Measurements from ENCODE around the gene TMA7.

Gene TMA7

DNA sequence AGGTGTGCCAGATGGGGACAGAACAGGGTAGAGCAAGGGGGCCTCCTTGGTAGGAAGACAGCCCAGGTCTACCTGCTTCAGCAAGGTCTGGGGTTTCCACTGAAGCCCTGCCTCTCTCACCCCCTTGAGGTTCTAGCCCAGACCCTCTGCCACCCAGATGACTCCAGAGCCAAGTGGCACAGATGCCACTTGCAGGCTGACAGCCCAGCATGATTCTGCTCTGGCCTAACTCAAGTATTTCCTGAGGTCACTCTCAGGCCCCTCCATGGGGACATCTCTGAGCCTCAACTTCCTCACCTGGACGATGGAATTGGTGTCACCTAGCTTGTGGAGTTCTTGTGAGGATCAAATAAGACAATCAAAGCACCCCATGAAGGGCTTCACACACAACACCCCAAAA lies 34.1 kb upstream of the TMA7 start:
- Mint-ChIP-seq H3K36me3 (no peaks in the 10 kb centered on the region), H3K9me3 (no peaks in the 10 kb centered on the region), H3K27me3 (no peaks in the 10 kb centered on the region), H3K4me3 (no peak overlapping the region), H3K27ac (no peak overlapping the region), H3K4me1 (peaks cover 1% of the 10 kb centered on the region)

DNA sequence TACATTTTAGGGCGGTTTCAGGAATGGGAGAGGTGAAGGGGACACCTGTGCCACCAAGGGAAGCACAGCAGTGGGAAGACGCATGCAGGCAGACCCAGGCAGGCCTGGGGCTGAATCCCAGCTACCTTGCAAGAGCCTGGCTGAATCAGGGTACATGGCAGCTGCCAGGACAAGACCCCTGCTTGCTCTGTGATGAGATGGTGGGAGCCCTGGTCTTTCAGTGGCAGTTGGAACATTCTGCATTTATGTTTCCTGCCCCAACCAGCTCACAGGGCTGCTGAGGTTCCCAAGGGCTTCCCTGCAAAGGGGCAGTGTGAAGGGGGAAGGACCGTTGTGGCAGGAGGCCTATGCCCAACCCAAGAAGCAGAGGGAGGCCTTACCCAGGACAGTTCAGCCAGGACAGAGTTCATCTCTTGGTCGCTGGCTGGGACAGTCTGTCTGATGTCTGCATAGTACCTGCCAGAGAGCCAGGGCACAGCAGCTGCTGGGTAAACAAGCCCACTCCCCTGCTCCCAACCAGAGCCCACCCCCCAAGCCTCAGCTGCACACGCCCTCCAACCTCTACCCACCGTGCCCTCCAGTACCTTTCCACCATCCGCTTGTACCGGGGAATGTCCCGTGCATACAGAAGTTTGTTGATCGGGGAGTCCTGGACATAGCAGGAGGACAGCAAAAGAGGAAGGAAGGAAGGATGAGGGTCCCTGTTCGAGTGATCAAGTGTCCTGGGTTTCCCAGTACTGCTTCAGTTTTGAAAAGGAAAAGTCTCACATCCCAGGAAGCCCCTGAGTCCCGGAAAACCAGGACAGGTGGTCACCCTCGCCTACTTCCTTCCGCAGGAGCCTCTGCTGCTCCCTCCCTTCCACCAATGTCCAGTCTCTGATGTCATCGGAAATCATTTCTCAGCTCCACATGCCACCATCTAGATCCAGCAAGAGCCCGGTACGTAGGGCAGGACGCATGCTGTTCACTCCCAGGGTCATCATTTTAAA lies 33.3 kb upstream of the TMA7 start:
- Mint-ChIP-seq H3K9me3 (no peaks in the 10 kb centered on the region), H3K36me3 (no peaks in the 10 kb centered on the region)

DNA sequence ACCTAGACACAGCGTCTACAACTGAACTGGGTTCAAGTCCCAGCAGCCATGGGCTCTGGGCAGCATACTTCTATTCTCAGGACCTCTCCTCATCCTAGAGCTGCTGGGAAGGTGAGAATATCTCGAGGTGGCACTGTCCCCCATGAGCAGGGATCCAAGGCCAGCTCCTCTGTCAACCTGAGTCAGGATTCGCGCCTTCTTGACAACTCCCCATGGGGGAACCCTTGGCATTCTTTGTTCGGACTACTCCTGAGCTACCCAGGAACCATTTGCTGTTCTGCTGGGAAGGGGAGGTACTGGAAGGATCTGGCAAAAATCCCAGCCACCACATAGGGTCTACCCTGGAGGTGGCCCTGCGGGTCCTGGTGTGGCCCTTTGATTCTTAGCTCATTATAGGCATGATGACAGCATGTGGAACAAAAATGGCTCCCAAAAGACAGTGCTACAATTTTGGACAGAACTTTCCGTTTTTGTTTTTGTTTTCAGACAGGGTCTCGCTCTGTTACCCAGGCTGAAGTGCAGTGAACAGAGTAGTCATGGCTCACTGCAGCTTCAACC lies 32.4 kb upstream of the TMA7 start:
- Mint-ChIP-seq H3K27ac (no peak overlapping the region), H3K4me3 (no peak overlapping the region), H3K4me1 (no peaks in the 10 kb centered on the region), H3K9me3 (no peaks in the 10 kb centered on the region), H3K36me3 (no peaks in the 10 kb centered on the region), H3K27me3 (no peaks in the 10 kb centered on the region)

More for the DNA sequence above, 33.3 kb upstream of the TMA7 start:
- no peak overlapping the region for H3K27ac Mint-ChIP-seq
- H3K27me3 Mint-ChIP-seq: no peaks in the 10 kb centered on the region
- H3K4me1 Mint-ChIP-seq: no peaks in the 10 kb centered on the region
- H3K4me3 Mint-ChIP-seq: no peak overlapping the region

DNA sequence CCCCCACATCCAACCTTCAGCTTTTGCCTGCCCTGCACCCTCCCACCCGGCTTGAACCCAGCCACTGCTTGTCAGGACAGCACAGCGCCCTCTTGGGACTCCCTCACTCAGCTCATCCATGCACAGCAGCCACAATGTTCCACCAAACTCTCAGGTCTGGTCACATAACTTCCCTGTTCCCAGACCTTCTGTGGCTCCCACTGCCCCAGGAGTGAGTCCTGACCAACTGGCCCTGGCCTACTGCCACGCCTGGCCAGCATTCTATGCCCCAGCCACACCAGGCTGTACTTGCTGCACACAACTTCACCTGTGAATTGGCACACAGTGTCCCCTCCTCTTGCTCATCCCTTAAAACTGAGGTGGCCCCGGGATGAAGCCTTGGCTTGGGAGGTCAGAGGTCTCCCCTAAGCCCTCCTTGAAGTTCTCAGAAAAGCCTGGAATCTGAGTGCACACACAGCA lies 31.2 kb upstream of the TMA7 start:
- Mint-ChIP-seq H3K4me3 (no peak overlapping the region), H3K4me1 (no peaks in the 10 kb centered on the region), H3K27me3 (no peaks in the 10 kb centered on the region), H3K27ac (no peak overlapping the region), H3K36me3 (no peaks in the 10 kb centered on the region), H3K9me3 (no peaks in the 10 kb centered on the region)

DNA sequence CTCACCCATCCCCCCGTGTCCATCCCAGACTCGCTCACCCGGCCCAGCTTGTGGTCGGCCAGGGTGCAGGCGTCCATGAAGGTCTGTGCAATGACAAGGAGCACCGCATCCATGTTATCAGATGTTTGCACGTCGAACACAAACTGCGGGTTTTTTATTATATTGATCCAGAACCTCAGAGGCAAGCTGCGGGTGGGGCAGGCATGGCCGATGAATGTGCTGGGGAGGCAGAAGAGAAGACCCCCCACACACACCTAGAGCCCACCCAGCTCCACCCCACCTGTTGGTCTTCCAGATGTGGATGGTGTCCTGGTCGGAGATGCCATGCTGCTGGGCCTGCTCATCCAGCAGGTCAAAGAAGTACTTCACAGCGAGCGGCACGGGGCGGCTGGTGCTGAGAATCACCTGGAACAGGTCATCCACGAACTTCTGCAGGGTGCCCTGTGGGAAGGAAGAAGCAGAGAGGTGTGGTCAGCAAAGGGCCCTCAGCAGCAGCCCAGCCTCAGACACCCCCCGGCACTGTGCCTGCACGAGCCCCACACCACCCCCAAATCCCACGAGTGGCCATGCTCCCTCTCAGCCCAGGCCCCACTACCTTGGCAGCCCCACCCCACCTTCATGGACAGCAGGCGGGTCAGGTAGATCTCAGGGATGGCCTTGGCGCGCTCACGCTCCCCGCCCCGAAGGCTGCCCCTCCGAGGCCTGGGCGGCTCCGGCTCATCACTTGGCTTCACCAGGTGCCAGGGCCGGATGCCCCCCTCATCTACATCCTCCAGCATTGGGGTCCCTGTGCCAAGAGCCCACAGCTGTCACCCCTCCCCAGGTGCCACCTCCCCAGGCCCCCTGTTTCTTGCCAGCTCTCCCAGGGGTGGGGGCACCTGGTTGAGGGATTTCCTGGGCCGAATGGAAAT lies 30.5 kb upstream of the TMA7 start:
- H3K27ac Mint-ChIP-seq: peak overlapping the region; percentile 41
- H3K36me3 Mint-ChIP-seq: no peaks in the 10 kb centered on the region
- no peak overlapping the region for H3K4me3 Mint-ChIP-seq
- no peaks in the 10 kb centered on the region for H3K9me3 Mint-ChIP-seq
- H3K27me3 Mint-ChIP-seq: no peaks in the 10 kb centered on the region
- H3K4me1 Mint-ChIP-seq: no peaks in the 10 kb centered on the region

DNA sequence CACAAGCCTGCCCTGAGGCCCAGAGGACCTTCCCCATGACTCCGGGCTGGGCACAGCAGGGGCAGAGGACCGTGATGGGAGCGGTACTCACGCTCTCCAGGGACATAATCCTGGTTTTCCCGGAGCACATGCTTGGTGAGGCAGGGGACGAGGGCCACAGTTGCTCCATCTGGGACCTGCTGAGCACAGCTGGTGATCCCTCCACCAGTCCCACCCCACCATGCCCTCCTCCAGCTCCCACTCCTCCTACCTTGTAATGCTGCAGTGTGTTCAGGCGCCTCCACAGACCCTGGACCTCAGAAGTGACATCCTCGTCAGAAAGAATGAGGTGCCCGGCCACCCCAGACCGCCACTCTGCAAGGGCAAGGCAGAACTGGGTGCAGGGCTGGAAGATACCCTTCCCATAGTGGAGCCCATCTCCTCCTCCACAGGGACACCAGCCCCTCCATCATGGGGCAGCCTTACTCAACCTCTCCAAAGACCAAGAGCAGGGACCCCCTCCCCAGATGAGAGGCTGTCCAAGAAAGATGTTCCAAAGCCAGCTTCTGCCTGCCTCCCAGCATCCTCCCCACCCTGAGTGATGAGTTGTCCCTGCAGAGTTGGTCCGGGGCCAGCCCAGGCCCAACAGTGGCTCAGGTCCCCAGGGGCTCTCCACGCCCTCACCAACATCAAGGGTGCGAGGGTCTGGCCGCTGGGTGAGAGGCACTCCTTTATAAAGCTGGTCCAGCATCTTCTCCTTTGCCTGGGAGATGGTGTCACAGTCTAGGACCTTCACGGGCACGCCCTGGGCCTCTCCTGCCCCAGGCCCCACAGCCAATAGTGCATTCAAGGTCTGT lies 29.6 kb upstream of the TMA7 start:
- Mint-ChIP-seq H3K9me3 (no peaks in the 10 kb centered on the region), H3K27ac (no peak overlapping the region), H3K27me3 (no peaks in the 10 kb centered on the region), H3K4me1 (no peaks in the 10 kb centered on the region), H3K36me3 (no peaks in the 10 kb centered on the region), H3K4me3 (no peak overlapping the region)

DNA sequence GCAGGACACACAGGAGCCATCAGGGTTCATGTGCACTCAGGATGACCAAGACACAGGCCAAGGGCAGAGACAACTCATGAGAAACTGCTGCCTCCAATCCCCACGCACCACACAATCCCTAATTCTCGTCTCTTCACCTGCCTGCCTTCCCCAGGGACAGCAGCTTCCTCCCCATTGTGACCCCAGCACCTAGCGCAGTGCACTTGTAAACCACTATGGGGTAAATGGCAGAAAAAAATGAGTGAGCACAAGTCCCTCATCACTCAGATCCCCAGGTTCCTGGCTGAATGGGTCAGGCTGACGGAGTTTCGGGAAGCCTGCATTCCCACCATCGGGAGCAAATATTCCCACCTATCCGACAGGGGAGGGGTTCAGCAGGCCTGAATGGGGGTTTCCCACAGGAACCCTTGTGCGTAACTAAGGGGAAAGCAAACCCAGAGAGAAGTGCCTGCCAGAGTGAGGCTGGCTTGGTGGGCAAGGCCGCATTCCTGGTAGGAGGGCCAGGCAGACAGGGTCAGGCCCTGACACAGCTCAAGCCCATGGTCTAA lies 28.9 kb upstream of the TMA7 start:
- Mint-ChIP-seq H3K27ac (no peak overlapping the region), H3K27me3 (no peaks in the 10 kb centered on the region)

DNA sequence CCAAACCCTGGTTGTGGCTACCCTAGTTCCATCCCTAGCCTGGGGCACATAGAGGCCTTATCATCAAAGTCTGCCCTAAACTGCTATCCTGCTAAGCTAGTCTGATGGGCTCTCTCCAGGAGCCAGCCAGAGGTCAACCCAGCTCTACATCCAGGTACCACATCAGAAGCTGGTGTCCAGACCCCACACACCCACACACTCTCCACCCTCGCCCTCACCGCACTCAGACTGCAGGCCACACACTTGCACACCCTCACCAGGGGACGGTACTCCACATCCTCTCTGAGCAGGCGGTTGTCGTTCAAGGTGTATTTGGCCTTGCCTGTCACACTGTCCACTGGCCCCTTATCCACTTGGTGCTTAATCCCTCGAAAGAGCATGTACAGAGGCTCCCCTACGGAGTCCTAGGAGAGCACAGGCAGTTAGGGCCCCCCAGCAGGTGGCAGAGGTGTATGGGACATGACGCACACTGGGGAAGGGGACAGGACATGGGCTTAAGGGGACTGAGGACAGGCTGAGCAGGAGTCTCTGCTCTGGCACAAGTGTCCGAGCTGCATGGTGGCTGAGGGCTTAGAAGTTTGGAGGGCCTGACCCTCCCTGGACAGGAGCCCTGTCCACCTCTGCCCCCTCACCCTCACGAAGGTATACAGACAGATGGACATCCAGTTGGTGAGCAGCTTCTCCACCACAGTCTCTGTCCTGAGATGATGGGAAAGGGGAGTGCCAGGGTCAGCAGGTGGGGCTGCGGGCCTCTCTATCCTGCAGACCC lies 28.3 kb upstream of the TMA7 start:
- Mint-ChIP-seq H3K4me3 (no peak overlapping the region), H3K9me3 (no peaks in the 10 kb centered on the region), H3K27me3 (no peaks in the 10 kb centered on the region), H3K36me3 (no peaks in the 10 kb centered on the region), H3K27ac (no peak overlapping the region), H3K4me1 (no peaks in the 10 kb centered on the region)

More for the DNA sequence above, 28.9 kb upstream of the TMA7 start:
- Mint-ChIP-seq H3K4me3 (no peak overlapping the region), H3K9me3 (no peaks in the 10 kb centered on the region), H3K4me1 (no peaks in the 10 kb centered on the region), H3K36me3 (no peaks in the 10 kb centered on the region)

DNA sequence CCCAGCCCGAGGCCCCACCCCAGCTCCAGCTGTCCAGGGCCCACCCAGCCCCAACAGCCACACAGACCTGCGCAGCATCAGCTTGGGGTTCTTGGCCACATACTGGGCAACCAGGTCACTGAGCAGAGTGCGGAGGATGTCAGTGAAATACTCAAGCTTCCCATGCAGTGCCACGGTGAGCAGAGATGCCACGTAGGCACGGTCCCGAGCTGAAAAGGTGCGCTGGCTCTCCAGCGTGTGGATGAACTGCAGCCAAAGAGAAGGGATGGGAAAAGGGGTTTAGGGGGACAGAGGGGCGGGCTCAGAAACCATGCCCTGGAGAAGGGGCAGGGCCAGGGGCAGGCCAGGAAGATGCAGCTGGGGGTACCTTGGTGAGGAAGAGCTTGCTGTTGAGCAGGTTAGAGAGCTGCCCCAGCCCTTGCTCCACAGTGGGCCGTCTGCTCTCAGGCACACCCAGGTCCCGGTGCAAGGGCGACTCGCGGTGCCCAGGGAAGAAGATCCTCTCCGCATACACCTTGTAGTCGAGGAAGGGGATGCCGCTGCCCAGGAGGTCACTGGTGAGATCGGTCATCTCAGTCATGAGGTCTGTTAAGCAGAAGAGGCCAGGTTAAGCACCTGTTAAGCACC lies 27.6 kb upstream of the TMA7 start:
- Mint-ChIP-seq H3K27me3 (no peaks in the 10 kb centered on the region), H3K4me3 (no peak overlapping the region), H3K27ac (no peak overlapping the region)

DNA sequence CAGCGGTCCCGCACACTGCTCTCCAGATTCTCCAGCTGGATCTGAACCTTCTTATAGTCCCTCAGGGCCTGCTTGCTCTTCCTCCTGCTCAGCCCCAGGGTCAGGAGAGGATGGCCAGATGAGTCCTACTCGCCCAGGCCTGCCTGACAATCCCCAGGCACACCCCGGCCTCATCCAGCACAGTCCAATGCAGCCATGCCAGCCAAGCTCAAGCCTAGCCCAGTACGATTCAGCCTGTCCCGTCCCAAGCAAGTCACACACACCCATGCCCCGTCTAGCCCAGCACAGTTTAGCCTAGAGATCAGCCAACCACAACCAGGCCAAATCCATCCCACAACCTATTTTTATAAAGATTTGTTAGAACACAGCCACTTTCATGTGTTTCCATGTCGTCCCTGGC lies 27.0 kb upstream of the TMA7 start:
- no peaks in the 10 kb centered on the region for H3K4me1 Mint-ChIP-seq
- H3K27me3 Mint-ChIP-seq: no peaks in the 10 kb centered on the region
- H3K36me3 Mint-ChIP-seq: no peaks in the 10 kb centered on the region
- H3K27ac Mint-ChIP-seq: no peak overlapping the region
- H3K4me3 Mint-ChIP-seq: no peak overlapping the region
- no peaks in the 10 kb centered on the region for H3K9me3 Mint-ChIP-seq

More for the DNA sequence above, 27.6 kb upstream of the TMA7 start:
- Mint-ChIP-seq H3K4me1 (no peaks in the 10 kb centered on the region), H3K36me3 (no peaks in the 10 kb centered on the region), H3K9me3 (no peaks in the 10 kb centered on the region)

DNA sequence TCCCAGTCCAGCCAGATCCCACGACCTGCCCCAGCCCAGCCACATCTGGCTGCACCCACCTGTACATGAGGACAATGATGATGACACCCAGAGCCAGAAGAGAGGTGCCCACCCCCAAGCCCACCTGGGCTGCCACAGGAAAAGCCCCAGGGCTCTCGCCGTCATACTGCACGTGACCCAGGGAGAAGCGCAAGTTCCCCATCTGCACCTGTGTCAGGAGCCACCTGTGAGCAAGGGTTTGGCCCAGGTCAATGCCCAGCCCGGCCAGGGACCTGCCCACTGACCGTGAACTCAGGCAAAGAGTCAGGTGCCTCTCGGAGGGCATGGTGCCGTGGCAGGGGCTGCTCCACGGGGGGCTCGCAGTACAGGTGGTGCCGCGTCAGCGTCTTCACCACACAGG lies 26.4 kb upstream of the TMA7 start:
- Mint-ChIP-seq H3K27me3 (no peaks in the 10 kb centered on the region), H3K4me3 (no peak overlapping the region), H3K36me3 (no peaks in the 10 kb centered on the region), H3K4me1 (no peaks in the 10 kb centered on the region), H3K9me3 (no peaks in the 10 kb centered on the region), H3K27ac (no peak overlapping the region)

DNA sequence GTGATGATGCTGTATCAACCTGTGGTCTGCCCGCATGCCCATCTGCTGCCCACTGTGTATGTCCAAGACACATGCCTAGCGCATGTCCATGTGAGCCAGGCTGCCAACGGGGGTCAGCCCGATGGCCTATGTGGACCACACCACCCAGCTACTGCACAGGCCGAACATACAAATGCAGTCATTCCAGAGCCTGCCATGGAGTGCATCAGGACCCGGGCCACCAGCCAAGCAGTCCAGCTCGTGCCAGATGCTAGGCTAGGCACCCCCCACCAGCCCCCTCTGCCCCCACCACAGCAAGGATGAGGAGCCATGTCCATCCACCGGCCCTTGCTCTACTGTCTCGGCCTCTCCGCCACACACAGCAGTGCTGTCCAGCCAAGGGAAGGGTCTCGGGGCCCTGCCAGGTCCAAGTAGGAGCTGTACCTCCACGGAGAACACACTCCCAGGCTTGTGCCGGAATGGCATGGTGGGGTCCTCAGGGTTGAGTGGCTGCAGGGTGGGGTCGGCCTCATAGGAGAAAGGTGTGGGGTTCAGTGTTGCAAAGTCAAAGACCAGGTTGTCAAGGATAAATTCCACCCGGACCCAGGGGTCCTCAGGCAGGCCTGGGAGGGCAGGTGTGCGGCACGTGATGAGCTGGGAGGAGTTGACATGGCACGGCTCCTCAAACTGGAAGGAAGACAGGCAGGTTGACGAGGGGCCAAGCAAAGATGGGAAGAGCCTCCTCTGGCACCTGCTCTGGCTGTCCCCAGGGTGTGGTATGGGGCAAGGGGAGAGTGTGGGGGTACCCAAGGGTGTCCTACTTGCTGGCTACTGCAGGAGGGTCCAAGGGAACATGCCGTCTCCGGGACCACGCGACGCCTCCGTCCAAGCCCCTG lies 25.4 kb upstream of the TMA7 start:
- H3K27ac Mint-ChIP-seq: no peak overlapping the region

More for the DNA sequence above, 25.4 kb upstream of the TMA7 start:
- Mint-ChIP-seq H3K4me3 (no peak overlapping the region), H3K27me3 (no peaks in the 10 kb centered on the region), H3K9me3 (no peaks in the 10 kb centered on the region), H3K36me3 (no peaks in the 10 kb centered on the region), H3K4me1 (no peaks in the 10 kb centered on the region)

All from activated naive CD4-positive, alpha-beta T cell treated with anti-CD3 and anti-CD28 coated beads, Interleukin-2, amount 50 U/mL, for 24 hours (primary cell).